Measurements from ENCODE around the gene BLOC1S4.
"Not testable (repeated sequence)": the region's sequence is repeated elsewhere in the genome, so short reads cannot be mapped to it uniquely, and the experiment has no call there.

BLOC1S4 gene, protein sequence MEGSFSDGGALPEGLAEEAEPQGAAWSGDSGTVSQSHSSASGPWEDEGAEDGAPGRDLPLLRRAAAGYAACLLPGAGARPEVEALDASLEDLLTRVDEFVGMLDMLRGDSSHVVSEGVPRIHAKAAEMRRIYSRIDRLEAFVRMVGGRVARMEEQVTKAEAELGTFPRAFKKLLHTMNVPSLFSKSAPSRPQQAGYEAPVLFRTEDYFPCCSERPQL

GRCh38 chr4:6716018-6716911 lies at the start of gene BLOC1S4:
Gene BLOC1S4 (plus strand): TSS chr4:6716174. CDS start chr4:6716210, 36 bp downstream.
- peak; percentile 91 for DNase-seq (ENCODE audit: low spot score)

DNA sequence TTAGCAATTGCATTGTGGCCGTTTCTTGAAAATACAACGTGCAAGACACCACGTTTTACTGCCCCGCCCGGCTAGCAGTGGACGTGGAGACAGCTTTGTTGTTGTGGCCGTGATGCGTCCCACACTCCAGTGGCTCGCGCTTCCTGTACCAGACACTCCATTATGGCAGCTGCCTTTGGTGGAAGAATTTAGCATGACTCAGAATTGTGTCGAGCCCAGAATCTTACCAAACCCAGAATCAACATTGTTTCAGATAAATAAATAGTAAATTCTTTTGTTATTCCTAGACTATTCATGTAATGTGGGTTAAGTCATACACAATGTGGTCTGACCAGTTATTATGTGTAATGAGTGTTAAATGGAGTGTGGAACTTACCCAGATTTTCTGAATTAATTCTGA lies 47.6 kb upstream of the BLOC1S4 start:
- DNase-seq (ENCODE audit: low spot score) = no peak

DNA sequence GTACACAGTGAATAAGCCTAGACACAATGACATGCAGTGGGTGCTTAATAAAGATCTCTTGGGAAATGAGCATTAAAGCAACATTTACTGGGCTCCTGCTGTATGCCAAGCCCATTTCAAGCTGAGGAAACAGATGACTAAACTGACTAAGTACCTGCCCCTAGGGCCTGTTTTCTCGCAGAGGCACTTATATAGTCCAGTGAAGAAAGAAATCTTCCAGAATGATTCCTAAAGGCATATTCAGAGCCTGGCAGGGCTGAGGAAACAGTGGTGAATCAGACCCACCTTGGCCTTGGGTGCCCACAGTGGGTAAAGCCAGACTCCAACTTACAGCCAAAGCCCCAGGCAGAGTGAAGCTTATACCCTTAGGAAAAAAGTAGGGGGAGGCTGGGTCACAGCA lies 44.3 kb upstream of the BLOC1S4 start:
- no peak for DNase-seq (ENCODE audit: low spot score)

DNA sequence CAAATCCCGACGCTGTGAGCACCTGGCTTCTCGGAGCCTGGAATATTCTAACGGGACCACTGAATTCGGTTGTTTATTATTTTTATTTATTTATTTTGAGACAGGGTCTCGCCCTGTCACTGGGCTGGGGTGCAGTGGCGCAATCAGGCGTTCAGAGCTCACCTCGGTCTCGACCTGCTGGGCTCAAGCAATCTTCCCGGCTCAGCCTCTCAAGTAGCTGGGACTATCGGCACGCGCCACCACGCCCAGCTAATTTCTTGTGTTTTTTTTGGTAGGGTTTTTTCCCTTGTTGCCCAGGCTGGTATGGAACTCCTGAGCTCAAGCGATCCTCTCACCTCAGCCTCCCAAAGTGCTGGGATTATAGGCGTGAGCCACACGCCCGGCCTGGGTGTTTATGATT lies 43.8 kb upstream of the BLOC1S4 start:
- no peak for DNase-seq (ENCODE audit: low spot score)

DNA sequence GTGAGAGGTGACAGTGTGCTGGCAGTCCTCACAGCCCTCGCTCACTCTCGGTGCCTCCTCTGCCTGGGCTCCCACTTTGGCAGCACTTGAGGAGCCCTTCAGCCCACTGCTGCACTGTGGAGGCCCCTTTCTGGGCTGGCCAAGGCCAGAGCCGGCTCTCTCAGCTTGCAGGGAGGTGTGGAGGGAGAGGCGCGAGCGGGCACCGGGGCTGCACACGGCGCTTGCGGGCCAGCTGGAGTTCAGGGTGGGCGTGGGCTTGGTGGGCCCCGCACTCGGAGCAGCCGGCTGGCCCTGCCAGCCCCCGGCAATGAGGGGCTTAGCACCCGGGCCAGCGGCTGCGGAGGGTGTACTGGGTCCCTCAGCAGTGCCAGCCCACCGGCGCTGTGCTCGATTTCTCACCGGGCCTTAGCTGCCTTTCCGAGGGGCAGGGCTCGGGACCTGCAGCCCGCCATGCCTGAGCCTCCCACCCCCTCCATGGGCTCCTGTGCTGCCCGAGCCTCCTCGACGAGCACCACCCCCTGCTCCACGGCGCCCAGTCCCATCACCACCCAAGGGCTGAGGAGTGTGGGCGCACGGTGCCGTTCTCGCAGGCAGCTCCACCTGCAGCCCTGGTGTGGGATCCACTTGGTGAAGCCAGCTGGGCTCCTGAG lies 43.3 kb upstream of the BLOC1S4 start:
- not testable (repeated sequence) for DNase-seq (ENCODE audit: low spot score)

- DNase-seq (ENCODE audit: low spot score) = peak; percentile 57
These were observed 42.7 kb upstream of the BLOC1S4 start for GRCh38 chr4:6673191-6673659.

- peak; percentile 94 for DNase-seq (ENCODE audit: low spot score)
These were observed 42.1 kb upstream of the BLOC1S4 start for GRCh38 chr4:6673660-6674499.

DNA sequence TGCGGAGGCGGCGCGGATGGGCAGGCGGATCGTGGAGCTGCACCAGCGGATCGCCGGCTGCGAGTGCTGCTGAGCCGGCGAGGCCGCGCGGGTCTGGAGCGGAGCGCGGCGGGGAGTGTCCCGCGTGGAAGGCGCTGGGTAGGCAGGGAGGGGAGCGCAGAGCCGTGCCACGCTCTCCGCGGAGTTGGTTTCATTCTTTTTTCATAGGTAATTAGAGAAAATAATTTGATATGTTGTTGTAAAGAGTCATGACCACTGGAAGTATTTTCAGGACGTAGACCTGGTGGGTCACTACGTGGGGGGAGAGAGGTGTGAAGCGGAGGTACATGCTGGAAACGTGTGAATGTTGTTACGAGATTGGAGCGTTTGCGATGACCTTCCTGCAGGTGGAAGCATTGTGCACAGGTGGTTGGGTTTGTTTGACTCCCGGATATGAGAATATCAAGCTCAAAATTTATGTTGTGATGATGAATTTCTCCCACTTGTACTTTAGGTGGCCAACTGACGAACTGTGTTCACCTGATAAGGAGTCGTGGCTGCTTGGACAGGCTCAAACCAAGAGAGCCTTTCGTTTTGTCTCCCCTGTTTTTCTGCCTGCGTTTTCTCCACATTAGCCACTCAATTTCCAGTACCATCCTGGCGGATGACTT lies 41.3 kb upstream of the BLOC1S4 start:
- DNase-seq (ENCODE audit: low spot score) = peak; percentile 81

- DNase-seq (ENCODE audit: low spot score) = no peak
These were observed 39.0 kb upstream of the BLOC1S4 start for GRCh38 chr4:6676722-6677558.

- DNase-seq (ENCODE audit: low spot score) = no peak
These were observed 35.5 kb upstream of the BLOC1S4 start for GRCh38 chr4:6680372-6681034.

- DNase-seq (ENCODE audit: low spot score) = no peak
These were observed 34.8 kb upstream of the BLOC1S4 start for GRCh38 chr4:6681191-6681590.

DNA sequence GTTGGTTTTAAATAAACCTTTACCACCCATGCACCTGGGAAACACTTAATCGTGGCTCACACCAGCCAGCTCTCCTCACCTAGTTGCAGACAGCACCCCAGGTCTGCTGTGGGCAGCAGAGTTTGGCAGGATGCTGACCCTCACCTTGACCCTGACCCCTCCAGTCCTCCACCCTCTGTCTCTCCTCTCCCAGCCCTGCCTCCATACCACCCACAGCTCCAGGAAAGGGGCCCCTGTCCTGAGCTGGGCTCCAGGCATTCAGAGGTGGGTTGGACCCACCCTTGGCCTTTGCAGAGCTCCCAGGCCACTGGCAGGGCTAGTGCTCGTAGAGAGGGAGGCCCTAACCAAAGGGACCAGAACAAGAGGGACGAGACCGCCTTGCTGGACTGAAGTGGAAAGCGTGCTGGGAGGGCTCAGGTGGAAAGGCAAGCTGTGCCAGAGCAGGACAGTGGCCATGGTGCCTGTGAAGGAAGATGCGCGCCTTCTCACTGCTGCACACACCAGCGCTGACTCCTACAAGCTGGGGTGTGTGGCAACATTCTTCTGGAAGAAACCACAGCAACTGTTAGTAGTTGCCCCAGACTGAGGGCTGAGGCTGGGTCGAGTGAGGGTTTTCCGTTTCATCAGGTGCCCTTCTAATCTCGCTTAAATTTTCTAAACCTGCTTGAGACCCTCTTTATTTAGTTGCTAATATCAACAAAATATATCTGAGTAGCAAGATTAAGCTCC lies 32.9 kb upstream of the BLOC1S4 start:
- DNase-seq (ENCODE audit: low spot score) = no peak

DNA sequence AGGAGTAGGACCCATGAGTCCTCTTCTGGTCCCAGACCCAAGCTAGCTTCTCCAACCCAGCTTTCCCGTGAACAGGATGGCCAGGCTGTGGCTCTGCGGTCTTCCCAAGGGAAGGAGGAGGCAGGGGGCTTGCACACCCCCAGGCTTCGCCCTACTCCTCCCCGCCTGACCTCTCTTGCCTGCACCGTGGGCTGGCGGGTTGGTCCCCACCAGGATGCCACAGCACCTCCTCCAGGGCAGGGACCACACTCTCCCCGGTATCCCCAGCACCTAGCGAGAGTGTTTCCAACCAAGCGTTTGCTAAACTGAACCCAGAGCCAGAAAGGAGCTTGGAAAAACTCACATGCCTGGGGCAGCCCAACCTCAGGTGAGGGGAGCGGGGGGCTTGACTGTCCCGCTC lies 31.3 kb upstream of the BLOC1S4 start:
- no peak for DNase-seq (ENCODE audit: low spot score)

GRCh38 chr4:6686104-6686787 lies 29.7 kb upstream of the BLOC1S4 start:
- no peak for DNase-seq (ENCODE audit: low spot score)

- DNase-seq (ENCODE audit: low spot score) = no peak
These were observed 27.8 kb upstream of the BLOC1S4 start for GRCh38 chr4:6687947-6688878.

DNA sequence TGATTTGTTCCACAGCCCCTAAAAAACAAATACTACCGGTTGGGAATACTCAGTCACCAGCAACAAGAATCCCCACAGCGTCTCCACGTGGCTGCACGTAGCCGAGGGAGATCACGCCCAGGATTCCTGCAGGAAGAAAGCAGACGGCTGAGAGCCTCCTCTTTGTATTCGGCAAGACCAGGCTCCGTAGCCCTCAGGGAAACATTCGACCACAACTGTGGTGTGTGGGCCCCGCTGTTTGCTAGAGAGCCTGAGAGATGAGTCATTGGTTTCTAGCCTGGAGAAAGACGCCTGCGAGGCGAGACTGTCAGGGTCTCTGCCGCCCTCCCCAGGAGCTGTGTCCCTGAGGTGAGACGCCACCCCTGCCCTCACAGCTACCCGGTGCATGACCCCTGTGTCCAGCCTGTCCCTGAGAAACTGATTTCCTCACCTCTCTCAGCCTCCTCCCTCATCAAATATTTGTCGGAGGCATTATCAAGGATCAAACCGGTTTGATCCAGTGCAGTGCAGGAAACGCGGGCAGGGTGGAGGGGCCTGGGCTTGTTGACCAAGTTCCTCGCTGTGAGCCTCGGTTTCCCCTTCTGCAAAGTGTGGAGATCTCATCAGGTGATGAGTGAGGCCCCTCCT lies 27.0 kb upstream of the BLOC1S4 start:
- peak; percentile 89 for DNase-seq (ENCODE audit: low spot score)

DNA sequence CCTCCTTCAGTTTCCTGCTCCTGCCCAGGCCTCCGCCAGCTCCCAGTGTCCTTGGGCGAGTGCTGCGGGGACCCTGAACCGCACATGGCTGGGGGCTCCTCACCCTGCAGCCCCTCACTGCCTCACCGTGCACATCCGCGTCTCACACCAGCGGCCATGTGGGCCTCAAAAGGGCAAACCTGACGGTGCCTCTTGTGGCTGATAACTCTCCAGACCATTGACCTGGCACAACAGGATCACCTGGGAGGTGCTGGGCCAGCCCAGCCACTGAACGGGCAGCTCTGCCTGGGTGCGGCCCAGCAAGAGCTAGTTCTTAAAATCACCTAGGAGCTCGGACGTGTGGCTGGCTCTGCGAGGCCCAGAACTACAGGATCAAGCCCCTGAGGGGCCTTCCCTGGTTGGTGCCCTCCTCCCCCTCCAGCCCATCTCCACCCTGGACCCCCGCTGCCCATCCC lies 26.4 kb upstream of the BLOC1S4 start:
- DNase-seq (ENCODE audit: low spot score) = no peak
